ENCODE measurements around the gene FAHD1. TPM values are rescaled to one million over a fixed set of nuclear protein-coding genes. Genes with fewer than 3 reads are reported as not detected.

Gene FAHD1
- total and polyA plus RNA-seq, 9 of the 15 experiments (the other 6 are each of a cell fraction or from before 2014, with no cell fraction given) = 2.2 to 20.9 (median 10.7) TPM

- TF ChIP-seq USF1 (CRISPR knock-in tag; IDR thresholded peaks at IDR 0.05) = no peak
- TF ChIP-seq CBFB (CRISPR knock-in tag; IDR thresholded peaks at IDR 0.05) = no peak
- no peak for TF ChIP-seq THRA (IDR thresholded peaks at IDR 0.05)
- peak; percentile 68 for TF ChIP-seq HNRNPLL (IDR thresholded peaks at IDR 0.05; ENCODE audit: low read depth, low read length, poor library complexity, severe bottlenecking)
- TF ChIP-seq TFAM (CRISPR knock-in tag; conservative IDR thresholded peaks at IDR 0.05) = no peak
- TF ChIP-seq SIN3A (IDR thresholded peaks at IDR 0.05; ENCODE audit: borderline replicate concordance in 2 of 2, control insufficient read depth in 1 of 2, low read depth in 2 of 2, low read length in 2 of 2) = peak in 1 of 2 experiments; percentile 61; a peak in 1 of 4 replicates
- no peak for TF ChIP-seq ZNF354B (CRISPR knock-in tag; IDR thresholded peaks at IDR 0.05)
- TF ChIP-seq PURB (CRISPR knock-in tag; IDR thresholded peaks at IDR 0.05; ENCODE audit: low read depth) = no peak
- TF ChIP-seq L3MBTL2 (IDR thresholded peaks at IDR 0.05) = no peak
- no peak for TF ChIP-seq SMARCA4 (IDR thresholded peaks at IDR 0.05)
- no peak for TF ChIP-seq ARID2 (IDR thresholded peaks at IDR 0.05)
- TF ChIP-seq NR4A1 (CRISPR knock-in tag; IDR thresholded peaks at IDR 0.05) = no peak
- TF ChIP-seq NR4A1 (tag; IDR thresholded peaks at IDR 0.05) = no peak
- no peak for TF ChIP-seq SAFB2 (IDR thresholded peaks at IDR 0.05; ENCODE audit: borderline replicate concordance, low read depth, low read length, severe bottlenecking)
- no peak for TF ChIP-seq ZNF830 (CRISPR knock-in tag; IDR thresholded peaks at IDR 0.05)
- no peak for TF ChIP-seq ZBTB49 (CRISPR knock-in tag; IDR thresholded peaks at IDR 0.05; ENCODE audit: borderline replicate concordance)
- TF ChIP-seq VEZF1 (CRISPR knock-in tag; IDR thresholded peaks at IDR 0.05) = peak; percentile 2; the same call in 1 of the 2 replicates
- no peak for TF ChIP-seq CREBBP (IDR thresholded peaks at IDR 0.05; ENCODE audit: low read depth, low read length)
- no peak for TF ChIP-seq DACH1 (IDR thresholded peaks at IDR 0.05; ENCODE audit: partially characterized antibody)
- TF ChIP-seq ZNF766 (CRISPR knock-in tag; conservative IDR thresholded peaks at IDR 0.05) = no peak
- no peak for TF ChIP-seq GTF2E2 (tag; IDR thresholded peaks at IDR 0.05)
Measured at GRCh38 chr16:1825864-1826690, 929 bp upstream of the FAHD1 start (continued).

Data from K562 (cell line).